Endodermal cell (in vitro differentiated cells): Measurements from ENCODE around the gene PRR32. TPM values are rescaled to one million over a fixed set of nuclear protein-coding genes. Genes with fewer than 3 reads are reported as not detected.

Experiments
- DNase-seq: peaks from one replicate; pipeline ENCODE4 v3.0.0-alpha.2; 2017
- H3K27ac ChIP-seq: 2 replicates; pipeline ENCODE4 v1.5.1; 2013; ENCODE audit warnings: mild to moderate bottlenecking, low read depth, low read length, moderate library complexity
- H3K27me3 ChIP-seq: 2 replicates; pipeline ENCODE4 v1.6.1; 2013; ENCODE audit warnings: mild to moderate bottlenecking, low read length, moderate library complexity; ENCODE audit not compliant: insufficient read depth, control insufficient read depth, poor library complexity, severe bottlenecking
- H3K36me3 ChIP-seq: 2 replicates; pipeline ENCODE4 v1.7.0; 2013; ENCODE audit warnings: mild to moderate bottlenecking, low read length, moderate library complexity; ENCODE audit not compliant: control insufficient read depth, insufficient read depth
- H3K4me1 ChIP-seq: one replicate; pipeline ENCODE4 v1.7.0; 2013; ENCODE audit warnings: low read length; ENCODE audit not compliant: control insufficient read depth, insufficient read depth
- H3K4me3 ChIP-seq: 2 replicates; pipeline ENCODE4 v1.5.1; 2013; ENCODE audit warnings: mild to moderate bottlenecking, low read length, moderate library complexity
- H3K9ac ChIP-seq: 2 replicates; pipeline ENCODE4 v1.6.1; 2013; ENCODE audit warnings: mild to moderate bottlenecking, low read length, moderate library complexity; ENCODE audit not compliant: poor library complexity, severe bottlenecking; ENCODE audit errors: extremely low read depth
- H3K9me3 ChIP-seq: 2 replicates; pipeline ENCODE4 v1.6.1; 2013; ENCODE audit warnings: mild to moderate bottlenecking, low read length, moderate library complexity; ENCODE audit not compliant: control insufficient read depth
- H3K27ac Mint-ChIP-seq: 2 replicates; pipeline ENCODE4 v1.8.0; 2020; ENCODE audit warnings: mixed read lengths
- H3K27me3 Mint-ChIP-seq: 2 replicates; pipeline ENCODE4 v1.8.0; 2021; ENCODE audit warnings: mild to moderate bottlenecking, mixed read lengths; ENCODE audit not compliant: insufficient read depth
- H3K36me3 Mint-ChIP-seq: 2 replicates; pipeline ENCODE4 v1.8.0; 2020; ENCODE audit warnings: low read depth, mixed read lengths
- H3K4me1 Mint-ChIP-seq: 2 replicates; pipeline ENCODE4 v1.8.0; 2020; ENCODE audit warnings: mixed read lengths
- H3K4me3 Mint-ChIP-seq: 2 replicates; pipeline ENCODE4 v1.8.0; 2020; ENCODE audit warnings: mild to moderate bottlenecking, moderate library complexity, mixed read lengths
- H3K9me3 Mint-ChIP-seq: 2 replicates; pipeline ENCODE4 v1.8.0; 2020; ENCODE audit warnings: mild to moderate bottlenecking, mixed read lengths
- CTCF ChIP-seq: fragments of 200-600 bp; sonication (generic); conservative IDR thresholded peaks from 2 replicates; pipeline ENCODE4 v1.5.0; 2021; ENCODE audit warnings: antibody characterized with exemption, mild to moderate bottlenecking
- WGBS, 2 experiments: methylation state at CpG; one replicate each; pipeline versions ENCODE4 v1.1.5 to v1.1.7; 2013; ENCODE audit warnings: missing lambda C conversion rate in 2 of 2, mixed read lengths in 1 of 2; ENCODE audit not compliant: insufficient coverage in 1 of 2, insufficient read length in 1 of 2; 5-methylcytosine and 5-hydroxymethylcytosine counted together
- total RNA-seq, 2 donors: library from RNA; stranded (reverse); fragmentation: NEBNext Ultra II Directional in 1 of 2; extraction: Animal tissue kit (Norgen Biotek cat#: 25700) in 1 of 2; gene quantifications; 2 replicates in 1 of 2; 3 replicates in 1 of 2; pipeline ENCODE4 v1.2.1, GENCODE V29; 2021

PRR32 gene
- total RNA-seq, 2 donors from 2014 or later = not detected

GRCh38 chrX:126855839-126856524 lies 36.5 kb downstream of the PRR32 start:
- no peak for DNase-seq
- Histone ChIP-seq H3K4me1 (no peaks in the 10 kb centered on the region), H3K9me3 (no peaks in the 10 kb centered on the region), H3K27ac (no peak overlapping the region), H3K4me3 (no peak overlapping the region), H3K36me3 (no peaks in the 10 kb centered on the region), H3K9ac (no peak overlapping the region), H3K27me3 (no peaks in the 10 kb centered on the region)
- H3K4me1 Mint-ChIP-seq = no peaks in the 10 kb centered on the region
- no peak for TF ChIP-seq CTCF
- no peaks in the 10 kb centered on the region for H3K36me3 Mint-ChIP-seq
- peaks cover 60% of the 10 kb centered on the region for H3K9me3 Mint-ChIP-seq
- no peak overlapping the region for H3K4me3 Mint-ChIP-seq
- no peaks in the 10 kb centered on the region for H3K27me3 Mint-ChIP-seq
- no peak overlapping the region for H3K27ac Mint-ChIP-seq
- 83 to 85% methylated on average over 1 to 5 of the region's 5 CpGs for WGBS, 2 experiments
